GM12875 (cell line): ENCODE data around the gene VAV3.

Source experiments
- H3K4me3 ChIP-seq: one replicate; pipeline ENCODE4 v1.5.1; 2011; ENCODE audit warnings: low read depth, low read length, control low read depth
- CTCF ChIP-seq: IDR thresholded peaks from 2 replicates; pipeline ENCODE4 v1.5.1; 2011; ENCODE audit warnings: low read depth, mild to moderate bottlenecking, control low read depth, inconsistent platforms, low read length, moderate library complexity, borderline replicate concordance; ENCODE audit not compliant: insufficient read depth

VAV3 gene

GRCh38 chr1:107926436-107927080 lies 38.4 kb downstream of the VAV3 start:
- no peak for TF ChIP-seq CTCF
- no peak overlapping the region for H3K4me3 ChIP-seq

DNA sequence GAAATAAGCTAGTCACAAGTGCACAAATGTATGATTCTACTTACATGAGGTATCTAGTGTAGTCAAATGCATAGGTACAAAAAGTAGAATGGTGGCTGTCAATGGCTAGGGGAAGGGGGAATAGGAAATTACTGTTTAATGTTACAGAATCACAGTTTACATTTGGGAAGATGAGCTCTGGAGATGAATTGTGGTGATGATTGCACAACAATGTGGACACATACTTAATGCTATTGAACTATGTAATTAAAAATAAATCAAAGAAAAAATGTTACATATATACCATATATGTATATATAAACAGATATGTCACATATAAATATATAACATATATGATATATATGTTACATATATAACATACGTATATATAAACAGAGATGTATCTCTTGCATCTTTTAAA lies 39.4 kb downstream of the VAV3 start:
- H3K4me3 ChIP-seq: no peak overlapping the region
- TF ChIP-seq CTCF: no peak

DNA sequence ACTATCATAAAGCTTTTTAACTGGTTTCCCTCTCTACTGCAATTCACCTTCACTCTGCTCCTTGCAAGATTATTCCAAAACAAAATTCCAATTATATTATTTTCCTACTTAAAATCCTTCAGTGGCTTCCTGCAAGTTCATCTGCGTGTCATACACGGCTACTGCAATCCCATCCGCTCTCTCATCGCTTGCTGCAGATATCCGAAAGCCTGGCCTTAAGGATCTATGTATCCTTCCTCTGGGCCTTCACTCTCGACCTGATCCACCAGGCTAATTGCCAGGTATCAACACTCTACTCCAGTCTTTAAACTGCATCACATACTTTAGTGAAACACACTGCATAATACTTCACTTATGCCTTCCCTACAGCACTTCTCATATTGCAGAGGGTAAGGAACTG lies 44.0 kb downstream of the VAV3 start:
- TF ChIP-seq CTCF: no peak
- H3K4me3 ChIP-seq: no peak overlapping the region

DNA sequence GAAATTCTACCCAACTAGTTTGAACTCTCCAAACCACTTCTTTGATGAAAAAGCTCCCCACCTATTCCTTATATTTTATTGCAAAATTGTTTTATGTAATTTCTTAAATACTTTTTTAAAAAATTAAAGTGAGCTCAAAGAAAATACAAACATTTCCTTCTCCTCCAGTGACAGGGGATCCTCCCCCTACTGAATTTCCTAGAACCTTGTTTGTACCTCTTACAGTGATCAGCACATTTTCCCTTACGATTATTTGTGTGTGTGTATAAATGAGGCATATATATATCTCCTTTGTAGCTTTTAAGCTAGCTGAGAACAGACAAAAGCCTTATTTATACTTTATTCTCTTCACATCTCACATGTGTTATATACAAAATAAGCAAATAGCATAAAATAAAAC lies 44.4 kb downstream of the VAV3 start:
- H3K4me3 ChIP-seq: no peak overlapping the region
- no peak for TF ChIP-seq CTCF

DNA sequence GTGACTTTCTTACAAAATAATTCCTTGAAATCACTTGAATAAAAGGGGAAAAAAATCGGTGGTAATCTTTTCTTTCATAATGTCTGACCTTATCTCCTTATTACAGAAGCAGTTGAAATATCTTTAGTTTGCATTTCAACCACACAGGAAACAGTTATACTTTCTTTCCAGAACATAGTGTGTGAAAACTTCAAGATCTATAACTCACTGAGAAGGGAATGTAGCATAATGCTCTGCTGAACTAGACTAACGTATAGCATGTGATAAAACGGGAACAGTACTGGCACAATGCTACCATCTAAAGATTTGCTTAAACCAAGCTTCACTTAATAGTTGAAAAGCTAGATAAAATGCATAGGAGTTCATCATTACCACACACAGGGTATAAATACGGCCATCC lies 45.0 kb downstream of the VAV3 start:
- no peak for TF ChIP-seq CTCF
- H3K4me3 ChIP-seq: no peak overlapping the region

- no peak for TF ChIP-seq CTCF
- no peak overlapping the region for H3K4me3 ChIP-seq
These were observed 50.7 kb downstream of the VAV3 start for GRCh38 chr1:107914119-107914765.

DNA sequence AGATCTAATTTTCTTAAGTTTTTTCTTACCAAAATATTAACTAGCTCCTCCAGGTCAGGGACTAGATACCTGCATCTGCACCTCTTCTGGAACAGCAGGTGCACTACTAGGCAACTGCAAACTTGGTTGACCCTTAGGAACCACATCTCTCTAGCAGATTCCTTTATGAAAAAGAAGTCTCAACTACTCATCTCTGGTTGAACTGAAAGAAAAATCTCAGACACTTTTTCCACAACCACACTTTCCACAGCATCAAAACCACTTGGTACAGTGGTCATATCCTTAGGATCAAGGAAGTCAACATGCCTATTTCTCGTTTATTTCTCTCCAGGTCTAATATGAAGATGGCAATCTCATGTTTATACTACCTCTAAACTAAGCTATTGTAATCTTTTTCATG lies 52.3 kb downstream of the VAV3 start:
- TF ChIP-seq CTCF: no peak
- no peak overlapping the region for H3K4me3 ChIP-seq
